HG03159 (cell line): ENCODE measurements around the gene SLC12A7.
"Not testable (repeated sequence)": the region's sequence is repeated elsewhere in the genome, so short reads cannot be mapped to it uniquely, and the experiment has no call there.

Experiments
- ATAC-seq: cut with Tn5 transposase; IDR thresholded peaks from one replicate; pipeline ENCODE4 v1.9.1; 2021; ENCODE audit warnings: mild to moderate bottlenecking, moderate library complexity; ENCODE audit not compliant: unreplicated experiment

SLC12A7 gene

GRCh38 chr5:1065891-1066650 is 45.8 kb downstream of the SLC12A7 start:
- ATAC-seq, result no peak

GRCh38 chr5:1065143-1065750 is 46.6 kb downstream of the SLC12A7 start:
- ATAC-seq, result no peak

- no peak for ATAC-seq
These were observed 47.3 kb downstream of the SLC12A7 start for GRCh38 chr5:1064383-1065142.

GRCh38 chr5:1063661-1064382 is 48.0 kb downstream of the SLC12A7 start:
- ATAC-seq, result no peak

GRCh38 chr5:1062761-1063568 is 48.9 kb downstream of the SLC12A7 start:
- ATAC-seq, result no peak

- ATAC-seq, result no peak
These were observed 49.9 kb downstream of the SLC12A7 start for GRCh38 chr5:1061916-1062315.

- not testable (repeated sequence) for ATAC-seq
These were observed 50.6 kb downstream of the SLC12A7 start for GRCh38 chr5:1061292-1061691.

- no peak for ATAC-seq
These were observed 51.3 kb downstream of the SLC12A7 start for GRCh38 chr5:1060535-1060981.

GRCh38 chr5:1059884-1060263 is 52.0 kb downstream of the SLC12A7 start:
- ATAC-seq, result no peak

GRCh38 chr5:1058988-1059883 is 52.6 kb downstream of the SLC12A7 start:
- ATAC-seq, result no peak

GRCh38 chr5:1058083-1058945 is 53.5 kb downstream of the SLC12A7 start:
- ATAC-seq, result no peak

GRCh38 chr5:1057485-1058082 is 54.3 kb downstream of the SLC12A7 start:
- no peak for ATAC-seq

GRCh38 chr5:1056611-1057484 is 55.0 kb downstream of the SLC12A7 start:
- no peak for ATAC-seq

GRCh38 chr5:1055896-1056610 is 55.8 kb downstream of the SLC12A7 start:
- ATAC-seq, result no peak

GRCh38 chr5:1054799-1055775 is 56.8 kb downstream of the SLC12A7 start:
- no peak for ATAC-seq
